Hematopoietic multipotent progenitor cell treated with erythropoietin and hydrocortisone succinate and interleukin-3 and kit ligand, for 8 days (in vitro differentiated cells): Measurements from ENCODE around the gene POU4F1.
A peak's percentile ranks its signal among the peaks of the same experiment; 100 is the strongest.

ENCODE experiments used
- DNase-seq: peaks from one replicate; pipeline ENCODE4 v3.0.0-alpha.2; 2015

Gene POU4F1

GRCh38 chr13:78589206-78589605 lies 14.1 kb downstream of the POU4F1 start:
- peak; percentile 64 for DNase-seq

- no peak for DNase-seq
Observed at GRCh38 chr13:78587395-78587794, 16.0 kb downstream of the POU4F1 start.

DNA sequence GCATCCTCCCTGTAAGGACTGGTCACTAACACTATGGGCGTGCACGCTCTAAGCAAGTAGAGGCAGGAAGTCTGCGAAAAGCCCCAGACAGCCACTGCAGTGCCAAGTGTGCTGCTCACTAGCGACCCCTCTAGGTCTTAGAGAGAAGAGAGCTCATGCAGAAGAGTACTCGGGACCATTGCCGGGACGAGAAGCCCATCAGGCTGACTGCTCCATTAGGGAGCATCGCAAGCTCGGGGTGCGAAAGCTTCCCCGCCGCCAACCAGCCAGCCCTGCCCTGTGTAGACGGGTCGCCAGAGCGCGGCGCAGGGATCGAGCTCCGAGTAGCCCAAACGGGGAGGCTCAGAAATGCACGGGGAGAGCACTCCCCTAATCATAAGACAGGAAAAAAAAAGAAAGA lies 16.6 kb downstream of the POU4F1 start:
- DNase-seq = peak; percentile 46

DNA sequence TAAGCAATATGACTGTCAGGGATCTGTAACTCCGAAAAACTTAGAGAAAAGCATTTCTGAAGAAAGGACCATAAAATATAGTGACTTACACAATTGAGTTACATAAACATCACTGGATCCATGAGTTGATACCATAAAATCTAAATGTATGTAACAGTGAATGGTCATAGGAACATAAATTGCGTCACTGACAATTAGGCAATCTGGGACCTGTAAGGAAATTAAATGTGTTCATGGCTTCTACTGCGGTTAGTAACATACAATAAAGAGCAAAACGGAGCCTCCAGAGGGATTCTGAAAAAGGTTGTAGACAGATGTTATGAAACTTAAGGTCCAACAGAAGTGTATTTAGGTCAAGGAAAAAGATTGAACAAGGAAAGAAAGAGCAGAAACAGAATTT lies 27.1 kb downstream of the POU4F1 start:
- DNase-seq = no peak

DNA sequence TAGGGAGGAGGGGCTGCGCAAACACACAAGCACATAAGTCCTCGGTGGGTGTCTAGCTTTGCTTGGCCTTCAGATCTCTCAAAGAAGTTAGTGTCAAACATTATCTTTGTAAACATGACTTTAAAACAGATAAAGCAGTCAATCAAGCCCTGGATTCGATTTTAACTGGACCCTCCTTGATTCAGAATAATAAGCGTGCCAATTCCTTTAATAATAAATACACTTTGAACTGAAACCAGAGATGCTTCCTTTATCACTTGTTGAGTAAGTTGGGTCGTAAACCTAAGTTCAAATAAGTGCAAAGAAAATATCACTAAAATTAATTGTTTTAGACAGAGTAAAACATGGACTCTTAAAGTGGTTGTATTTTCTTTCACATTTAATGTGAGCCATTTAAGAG lies 30.9 kb downstream of the POU4F1 start:
- DNase-seq = no peak

DNA sequence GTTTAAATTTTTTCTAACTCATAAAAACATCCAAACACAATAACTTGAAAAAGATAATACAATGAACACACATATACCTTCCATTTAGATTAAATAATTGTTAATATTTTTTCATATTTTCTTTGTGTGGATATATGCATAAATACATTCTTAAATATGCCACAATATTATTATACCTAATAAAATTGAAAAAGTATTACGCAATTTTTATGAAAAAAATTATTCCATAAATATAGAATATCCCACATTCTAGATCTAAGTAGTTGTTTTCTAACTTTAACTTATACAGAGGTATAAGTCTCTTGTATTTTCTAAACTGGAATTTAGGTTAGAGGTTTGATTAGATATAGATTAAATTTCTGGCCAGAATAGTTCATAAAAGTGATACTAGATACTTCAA lies 34.3 kb downstream of the POU4F1 start:
- no peak for DNase-seq

GRCh38 chr13:78566631-78567030 lies 36.7 kb downstream of the POU4F1 start:
- no peak for DNase-seq

DNA sequence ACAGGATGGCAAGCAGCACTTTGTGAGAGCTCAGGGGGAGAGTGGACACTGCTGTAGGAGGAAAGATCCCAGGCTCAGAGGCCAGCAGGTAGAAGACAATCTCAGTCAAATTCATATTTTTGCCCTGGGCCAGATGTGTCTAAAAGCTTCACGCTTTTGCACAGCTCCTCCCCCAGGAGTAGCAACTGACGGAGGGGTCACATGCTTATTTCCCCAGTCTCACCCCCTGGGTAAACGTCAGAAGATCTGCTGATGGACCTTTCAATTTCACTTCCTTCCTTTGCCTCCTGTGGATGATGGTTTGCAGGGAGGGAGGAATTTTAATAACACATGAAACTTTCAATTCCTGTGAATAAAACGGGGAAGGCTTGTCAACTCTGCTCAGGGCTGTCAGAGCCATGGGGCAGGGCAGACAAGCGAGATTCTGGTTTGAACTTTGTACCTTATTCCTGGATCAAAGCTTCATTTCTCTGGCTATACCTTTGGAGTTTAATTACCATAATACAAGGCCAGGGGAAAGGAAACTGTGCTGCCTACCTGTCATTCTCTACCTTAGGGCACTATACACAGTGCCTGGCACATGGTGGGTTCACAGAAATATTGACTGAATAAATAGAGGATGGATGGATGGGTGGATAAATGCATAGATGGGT lies 41.0 kb downstream of the POU4F1 start:
- DNase-seq = no peak
